NT2/D1 (cell line): ENCODE results near the gene DOC2B.
"Not testable (repeated sequence)": the region's sequence is repeated elsewhere in the genome, so short reads cannot be mapped to it uniquely, and the experiment has no call there.

Source experiments
- DNase-seq: peaks from one replicate; pipeline ENCODE4 v3.0.0-alpha.2; 2011; ENCODE audit warnings: low read depth, low spot score
- H3K27me3 ChIP-seq: 2 replicates; pipeline ENCODE4 v1.6.0; 2011; ENCODE audit warnings: mild to moderate bottlenecking; ENCODE audit not compliant: insufficient read length, insufficient read depth
- H3K36me3 ChIP-seq: 2 replicates; pipeline ENCODE4 v1.6.1; 2011; ENCODE audit warnings: mild to moderate bottlenecking, low read length, mixed read lengths; ENCODE audit not compliant: insufficient read depth, insufficient read length
- H3K4me1 ChIP-seq: 2 replicates; pipeline ENCODE4 v1.5.1; 2011; ENCODE audit not compliant: insufficient read depth, insufficient read length
- H3K4me3 ChIP-seq: 2 replicates; pipeline ENCODE4 v1.5.1; 2011; ENCODE audit warnings: low read depth; ENCODE audit not compliant: insufficient read length
- H3K9ac ChIP-seq: 2 replicates; pipeline ENCODE4 v1.6.0; 2011; ENCODE audit warnings: low read depth; ENCODE audit not compliant: insufficient read length
- H3K9me3 ChIP-seq: 2 replicates; pipeline ENCODE4 v1.5.1; 2011; ENCODE audit warnings: mild to moderate bottlenecking, low read length; ENCODE audit not compliant: insufficient read depth

The DOC2B gene

GRCh38 chr17:135022-135421, 46.4 kb downstream of the DOC2B start:
- H3K9ac ChIP-seq, H3K36me3 ChIP-seq, DNase-seq, H3K27me3 ChIP-seq, H3K4me1 ChIP-seq, H3K4me3 ChIP-seq, H3K9me3 ChIP-seq: not testable (repeated sequence)

- DNase-seq, H3K9ac ChIP-seq, H3K9me3 ChIP-seq, H3K4me1 ChIP-seq, H3K4me3 ChIP-seq, H3K36me3 ChIP-seq, H3K27me3 ChIP-seq: not testable (repeated sequence)
These were observed 47.1 kb downstream of the DOC2B start for GRCh38 chr17:134332-134785.

- H3K27me3 ChIP-seq, H3K9me3 ChIP-seq, H3K9ac ChIP-seq, DNase-seq, H3K4me1 ChIP-seq, H3K36me3 ChIP-seq, H3K4me3 ChIP-seq: not testable (repeated sequence)
These were observed 47.5 kb downstream of the DOC2B start for GRCh38 chr17:133932-134331.

GRCh38 chr17:118339-118917, 63.0 kb downstream of the DOC2B start:
- H3K9me3 ChIP-seq, H3K4me1 ChIP-seq, H3K36me3 ChIP-seq, H3K9ac ChIP-seq, H3K4me3 ChIP-seq, DNase-seq, H3K27me3 ChIP-seq: not testable (repeated sequence)

GRCh38 chr17:113111-113510, 68.3 kb downstream of the DOC2B start:
- not testable (repeated sequence) for H3K36me3 ChIP-seq, DNase-seq, H3K9me3 ChIP-seq, H3K9ac ChIP-seq, H3K27me3 ChIP-seq, H3K4me1 ChIP-seq, H3K4me3 ChIP-seq
